ENCODE measurements around the gene OR1M1.

OR1M1 gene

GRCh38 chr19:9109959-9110358 is 23.1 kb downstream of the OR1M1 start:
- H3K4me2 ChIP-seq (ENCODE audit: low read depth, low read length): no peak overlapping the region
- H3K9me3 ChIP-seq (replicated peaks; ENCODE audit: insufficient read depth, low read length): no peaks in the 10 kb centered on the region
- H3F3A ChIP-seq (ENCODE audit: insufficient read depth, low read length): no peaks in the 10 kb centered on the region
- DNase-seq: no peak
- no peaks in the 10 kb centered on the region for H3K79me2 ChIP-seq (ENCODE audit: low read length)
- no peak overlapping the region for H3K27ac ChIP-seq (ENCODE audit: low read length)
- H4K20me1 ChIP-seq (ENCODE audit: insufficient read depth, low read length): no peaks in the 10 kb centered on the region
- no peaks in the 10 kb centered on the region for H3K36me3 ChIP-seq (replicated peaks; ENCODE audit: insufficient read depth, low read length)
- no peak overlapping the region for H3K9ac ChIP-seq (ENCODE audit: low read length)
- H3K27me3 ChIP-seq (replicated peaks; ENCODE audit: insufficient read depth, low read length): peaks cover 28% of the 10 kb centered on the region
- H3K4me3 ChIP-seq (ENCODE audit: low read length): no peak overlapping the region
- no peaks in the 10 kb centered on the region for H3K9me2 ChIP-seq (replicated peaks; ENCODE audit: insufficient read depth, low read length)
- no peak overlapping the region for H2AFZ ChIP-seq (ENCODE audit: low read length)
- H3K4me1 ChIP-seq (ENCODE audit: low read length): no peaks in the 10 kb centered on the region
- TF ChIP-seq EZH2 (optimal IDR thresholded peaks at IDR 0.05; ENCODE audit: low read depth, low read length): no peak
- TF ChIP-seq EZH2phosphoT487 (IDR thresholded peaks at IDR 0.05; ENCODE audit: low read length): no peak
- TF ChIP-seq, protein P1, sequence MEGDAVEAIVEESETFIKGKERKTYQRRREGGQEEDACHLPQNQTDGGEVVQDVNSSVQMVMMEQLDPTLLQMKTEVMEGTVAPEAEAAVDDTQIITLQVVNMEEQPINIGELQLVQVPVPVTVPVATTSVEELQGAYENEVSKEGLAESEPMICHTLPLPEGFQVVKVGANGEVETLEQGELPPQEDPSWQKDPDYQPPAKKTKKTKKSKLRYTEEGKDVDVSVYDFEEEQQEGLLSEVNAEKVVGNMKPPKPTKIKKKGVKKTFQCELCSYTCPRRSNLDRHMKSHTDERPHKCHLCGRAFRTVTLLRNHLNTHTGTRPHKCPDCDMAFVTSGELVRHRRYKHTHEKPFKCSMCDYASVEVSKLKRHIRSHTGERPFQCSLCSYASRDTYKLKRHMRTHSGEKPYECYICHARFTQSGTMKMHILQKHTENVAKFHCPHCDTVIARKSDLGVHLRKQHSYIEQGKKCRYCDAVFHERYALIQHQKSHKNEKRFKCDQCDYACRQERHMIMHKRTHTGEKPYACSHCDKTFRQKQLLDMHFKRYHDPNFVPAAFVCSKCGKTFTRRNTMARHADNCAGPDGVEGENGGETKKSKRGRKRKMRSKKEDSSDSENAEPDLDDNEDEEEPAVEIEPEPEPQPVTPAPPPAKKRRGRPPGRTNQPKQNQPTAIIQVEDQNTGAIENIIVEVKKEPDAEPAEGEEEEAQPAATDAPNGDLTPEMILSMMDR (IDR thresholded peaks at IDR 0.05; ENCODE audit: low read length): no peak

DNA sequence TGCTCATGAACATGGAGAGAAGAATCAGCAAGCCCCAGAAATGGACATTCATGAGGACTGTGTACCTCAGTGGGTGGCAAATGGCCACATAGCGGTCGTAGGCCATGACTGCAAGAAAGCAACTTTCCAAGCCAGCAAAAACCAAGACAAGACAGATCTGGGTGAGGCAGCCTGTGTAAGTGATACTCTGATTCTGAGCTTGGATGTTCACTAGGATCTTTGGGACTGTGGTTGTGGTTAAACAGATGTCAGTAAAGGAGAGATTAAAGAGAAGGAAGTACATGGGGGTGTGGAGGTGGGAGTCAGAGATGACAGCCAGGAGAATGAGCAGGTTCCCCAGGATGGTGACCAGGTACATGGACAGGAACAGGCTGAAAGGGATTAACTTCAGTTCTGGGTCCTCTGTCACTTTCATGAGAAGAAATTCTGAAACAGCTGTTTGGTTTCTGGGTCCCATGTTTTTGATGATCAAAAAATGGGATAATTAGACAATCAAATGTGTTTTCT is 28.5 kb downstream of the OR1M1 start, which contains the start of gene OR7G1:
OR7G1 (minus strand) TSS at position 457 of the 507 bp plus-strand sequence; CDS start at position 457, 0 bp downstream.
- Histone ChIP-seq H4K20me1 (ENCODE audit: insufficient read depth, low read length) (no peaks in the 10 kb centered on the region), H3F3A (ENCODE audit: insufficient read depth, low read length) (no peaks in the 10 kb centered on the region), H3K4me3 (ENCODE audit: low read length) (no peak within 1 kb of the TSS), H3K9ac (ENCODE audit: low read length) (no peak within 1 kb of the TSS), H3K4me1 (ENCODE audit: low read length) (no peaks in the 10 kb centered on the region), H3K27ac (ENCODE audit: low read length) (no peak within 1 kb of the TSS), H3K9me2 (replicated peaks; ENCODE audit: insufficient read depth, low read length) (no peaks in the 10 kb centered on the region), H3K27me3 (replicated peaks; ENCODE audit: insufficient read depth, low read length) (peaks cover 30% of the 10 kb centered on the region), H2AFZ (ENCODE audit: low read length) (no peak within 1 kb of the TSS), H3K4me2 (ENCODE audit: low read depth, low read length) (no peak within 1 kb of the TSS), H3K79me2 (ENCODE audit: low read length) (no peaks in the 10 kb centered on the region), H3K36me3 (replicated peaks; ENCODE audit: insufficient read depth, low read length) (no peaks in the 10 kb centered on the region), H3K9me3 (replicated peaks; ENCODE audit: insufficient read depth, low read length) (no peaks in the 10 kb centered on the region)
- no peak for DNase-seq
- TF ChIP-seq EZH2 (optimal IDR thresholded peaks at IDR 0.05; ENCODE audit: low read depth, low read length) (no peak), EZH2phosphoT487 (IDR thresholded peaks at IDR 0.05; ENCODE audit: low read length) (no peak)
- TF ChIP-seq, protein P1 (IDR thresholded peaks at IDR 0.05; ENCODE audit: low read length): no peak

- Histone ChIP-seq H3K4me3 (ENCODE audit: low read length) (no peak overlapping the region), H4K20me1 (ENCODE audit: insufficient read depth, low read length) (no peaks in the 10 kb centered on the region), H3K27ac (ENCODE audit: low read length) (no peak overlapping the region), H3K4me2 (ENCODE audit: low read depth, low read length) (no peak overlapping the region), H3K4me1 (ENCODE audit: low read length) (no peaks in the 10 kb centered on the region), H3K9me3 (replicated peaks; ENCODE audit: insufficient read depth, low read length) (no peaks in the 10 kb centered on the region), H2AFZ (ENCODE audit: low read length) (no peak overlapping the region), H3K36me3 (replicated peaks; ENCODE audit: insufficient read depth, low read length) (no peaks in the 10 kb centered on the region), H3K79me2 (ENCODE audit: low read length) (no peaks in the 10 kb centered on the region), H3F3A (ENCODE audit: insufficient read depth, low read length) (no peaks in the 10 kb centered on the region), H3K27me3 (replicated peaks; ENCODE audit: insufficient read depth, low read length) (peaks cover 25% of the 10 kb centered on the region), H3K9ac (ENCODE audit: low read length) (no peak overlapping the region), H3K9me2 (replicated peaks; ENCODE audit: insufficient read depth, low read length) (no peaks in the 10 kb centered on the region)
- no peak for DNase-seq
- TF ChIP-seq EZH2 (optimal IDR thresholded peaks at IDR 0.05; ENCODE audit: low read depth, low read length): no peak
- TF ChIP-seq, protein P1 (IDR thresholded peaks at IDR 0.05; ENCODE audit: low read length): no peak
- no peak for TF ChIP-seq EZH2phosphoT487 (IDR thresholded peaks at IDR 0.05; ENCODE audit: low read length)
Observed at GRCh38 chr19:9116547-9116946, 29.7 kb downstream of the OR1M1 start.

Measured in MM.1S (cell line).